ENCODE data around the gene LGALS7.

Gene LGALS7

DNA sequence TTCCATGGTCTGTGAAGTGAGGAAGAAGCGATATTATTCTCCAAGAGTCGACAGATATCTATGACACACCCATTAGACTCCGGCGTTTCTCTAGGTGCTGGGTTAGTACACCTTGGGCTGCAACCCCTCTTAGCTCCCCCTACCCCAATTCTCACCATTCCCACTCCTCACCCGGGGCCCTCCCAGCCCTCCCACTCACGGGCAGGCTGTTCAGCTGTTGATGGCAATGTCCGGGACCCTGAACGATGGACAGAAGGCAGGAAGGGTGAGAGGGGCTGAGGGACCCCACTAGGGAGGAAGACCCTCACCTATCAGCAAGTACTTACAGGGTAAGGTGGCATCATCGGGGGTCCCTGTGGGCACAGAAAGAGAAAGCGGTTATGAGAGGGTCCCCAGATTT, 30.2 kb upstream of the LGALS7 start:
- no peak for TF ChIP-seq GATA3 (IDR thresholded peaks at IDR 0.05; ENCODE audit: low read depth, low read length)
- no peak for TF ChIP-seq GATA2 (IDR thresholded peaks at IDR 0.05; ENCODE audit: low read depth, low read length)

DNA sequence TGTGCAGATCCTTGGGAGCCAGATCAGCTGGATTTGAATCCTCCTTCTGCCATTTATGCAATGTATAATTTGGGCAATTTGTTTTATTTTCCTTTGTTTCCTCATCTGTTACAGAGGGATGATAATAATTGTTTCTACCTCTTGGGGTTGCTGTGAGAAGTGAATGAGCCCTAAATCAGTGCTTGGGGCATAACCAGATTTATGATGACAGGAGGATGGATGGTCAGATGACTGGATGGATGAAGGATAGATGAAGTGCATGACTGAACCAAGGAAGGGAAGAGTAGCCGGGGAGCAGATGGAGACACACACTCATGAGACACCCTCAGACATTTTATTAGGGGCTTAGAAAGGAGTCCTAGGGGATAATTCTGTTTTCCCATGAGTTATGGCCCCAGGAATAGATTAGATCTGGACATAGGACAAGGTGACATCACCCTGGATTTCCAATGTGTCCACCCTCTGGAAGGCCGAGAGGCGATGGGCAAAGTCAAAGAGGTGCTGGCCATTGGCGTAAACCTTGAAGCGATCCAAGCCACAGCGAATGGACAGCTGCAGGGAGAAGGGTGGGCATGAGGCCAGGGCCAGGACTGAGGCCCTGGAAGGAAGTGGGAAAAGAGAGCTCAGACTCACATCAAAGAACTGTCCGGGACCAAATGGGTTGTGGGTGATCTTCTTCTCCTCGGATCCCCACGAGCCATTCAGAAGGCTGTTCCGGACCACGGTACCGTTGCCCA, 28.2 kb upstream of the LGALS7 start:
- TF ChIP-seq GATA2 (IDR thresholded peaks at IDR 0.05; ENCODE audit: low read depth, low read length) (no peak), GATA3 (IDR thresholded peaks at IDR 0.05; ENCODE audit: low read depth, low read length) (no peak)

GRCh38 chr19:38800577-38801347, 27.4 kb upstream of the LGALS7 start:
- no peak for TF ChIP-seq GATA2 (IDR thresholded peaks at IDR 0.05; ENCODE audit: low read depth, low read length)
- no peak for TF ChIP-seq GATA3 (IDR thresholded peaks at IDR 0.05; ENCODE audit: low read depth, low read length)

- TF ChIP-seq GATA3 (IDR thresholded peaks at IDR 0.05; ENCODE audit: low read depth, low read length) (no peak), GATA2 (IDR thresholded peaks at IDR 0.05; ENCODE audit: low read depth, low read length) (no peak)
These were observed 25.8 kb upstream of the LGALS7 start for GRCh38 chr19:38799104-38799503.

DNA sequence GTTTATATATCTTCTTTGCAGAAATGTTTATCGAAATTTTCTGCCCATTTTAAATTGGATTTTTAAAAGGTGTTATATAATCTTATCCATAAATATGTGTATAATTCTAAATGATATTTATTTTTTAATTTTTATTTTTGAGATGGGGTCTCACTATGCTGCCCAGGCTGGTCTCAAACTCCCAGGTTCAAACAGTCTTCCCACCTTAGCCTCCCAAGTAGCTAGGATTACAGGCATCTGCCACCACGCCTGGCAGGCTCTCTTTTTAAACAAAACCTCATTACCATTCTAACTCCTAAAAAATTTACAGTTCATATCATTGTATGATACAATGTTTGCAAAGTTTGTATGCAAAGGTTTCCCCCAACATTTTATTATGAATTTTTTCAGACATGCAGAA, 22.8 kb upstream of the LGALS7 start:
- no peak for TF ChIP-seq GATA3 (IDR thresholded peaks at IDR 0.05; ENCODE audit: low read depth, low read length)
- no peak for TF ChIP-seq GATA2 (IDR thresholded peaks at IDR 0.05; ENCODE audit: low read depth, low read length)

DNA sequence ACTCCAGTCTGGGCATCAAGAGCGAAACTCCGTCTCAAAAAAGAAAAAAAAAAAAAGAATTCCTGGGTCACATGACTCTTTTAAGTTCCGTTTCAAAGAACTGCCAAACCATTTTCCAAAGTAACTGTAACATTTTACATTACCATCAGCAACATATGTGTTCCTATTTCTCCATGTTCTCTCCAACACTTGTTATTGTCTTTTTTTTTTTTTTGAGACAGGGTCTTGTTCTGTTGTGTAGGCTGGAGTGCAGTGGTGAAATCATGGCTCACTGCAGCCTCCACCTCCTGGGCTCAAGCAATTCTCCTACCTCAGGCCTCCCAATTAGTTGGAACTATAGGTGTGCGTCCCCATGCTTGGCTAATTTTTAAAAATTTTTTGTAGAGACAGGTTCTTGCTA, 22.2 kb upstream of the LGALS7 start:
- TF ChIP-seq GATA3 (IDR thresholded peaks at IDR 0.05; ENCODE audit: low read depth, low read length) (no peak), GATA2 (IDR thresholded peaks at IDR 0.05; ENCODE audit: low read depth, low read length) (no peak)

- no peak for TF ChIP-seq GATA3 (IDR thresholded peaks at IDR 0.05; ENCODE audit: low read depth, low read length)
- TF ChIP-seq GATA2 (IDR thresholded peaks at IDR 0.05; ENCODE audit: low read depth, low read length): no peak
These were observed 20.4 kb upstream of the LGALS7 start for GRCh38 chr19:38793671-38794070.

DNA sequence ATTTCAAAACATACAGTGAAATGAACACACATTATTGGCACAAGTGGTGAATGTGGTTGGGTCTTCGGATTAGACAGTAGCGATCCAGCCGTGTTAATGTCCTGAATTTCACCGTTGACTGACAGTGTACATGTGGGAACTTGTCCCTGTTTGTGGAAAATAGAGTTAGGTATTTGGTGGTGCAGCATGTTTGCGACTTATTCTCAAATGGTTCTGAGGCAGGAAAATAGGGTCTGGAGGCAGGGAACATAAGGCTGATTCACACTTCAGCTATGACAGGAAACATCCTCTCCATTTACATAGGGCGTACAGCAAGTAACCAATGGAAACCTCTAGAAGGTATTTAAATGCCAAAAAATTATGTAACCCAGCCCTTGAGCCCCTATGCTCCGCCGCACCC, 19.9 kb upstream of the LGALS7 start:
- no peak for TF ChIP-seq GATA2 (IDR thresholded peaks at IDR 0.05; ENCODE audit: low read depth, low read length)
- no peak for TF ChIP-seq GATA3 (IDR thresholded peaks at IDR 0.05; ENCODE audit: low read depth, low read length)

GRCh38 chr19:38792250-38793111, 19.2 kb upstream of the LGALS7 start:
- TF ChIP-seq GATA2 (IDR thresholded peaks at IDR 0.05; ENCODE audit: low read depth, low read length) (no peak), GATA3 (IDR thresholded peaks at IDR 0.05; ENCODE audit: low read depth, low read length) (no peak)

- TF ChIP-seq GATA2 (IDR thresholded peaks at IDR 0.05; ENCODE audit: low read depth, low read length): no peak
- no peak for TF ChIP-seq GATA3 (IDR thresholded peaks at IDR 0.05; ENCODE audit: low read depth, low read length)
These were observed 15.3 kb upstream of the LGALS7 start, which contains the start of gene LGALS7B for GRCh38 chr19:38788478-38789243. Gene LGALS7B (plus strand): TSS chr19:38789200. CDS start chr19:38789227, 27 bp downstream.

DNA sequence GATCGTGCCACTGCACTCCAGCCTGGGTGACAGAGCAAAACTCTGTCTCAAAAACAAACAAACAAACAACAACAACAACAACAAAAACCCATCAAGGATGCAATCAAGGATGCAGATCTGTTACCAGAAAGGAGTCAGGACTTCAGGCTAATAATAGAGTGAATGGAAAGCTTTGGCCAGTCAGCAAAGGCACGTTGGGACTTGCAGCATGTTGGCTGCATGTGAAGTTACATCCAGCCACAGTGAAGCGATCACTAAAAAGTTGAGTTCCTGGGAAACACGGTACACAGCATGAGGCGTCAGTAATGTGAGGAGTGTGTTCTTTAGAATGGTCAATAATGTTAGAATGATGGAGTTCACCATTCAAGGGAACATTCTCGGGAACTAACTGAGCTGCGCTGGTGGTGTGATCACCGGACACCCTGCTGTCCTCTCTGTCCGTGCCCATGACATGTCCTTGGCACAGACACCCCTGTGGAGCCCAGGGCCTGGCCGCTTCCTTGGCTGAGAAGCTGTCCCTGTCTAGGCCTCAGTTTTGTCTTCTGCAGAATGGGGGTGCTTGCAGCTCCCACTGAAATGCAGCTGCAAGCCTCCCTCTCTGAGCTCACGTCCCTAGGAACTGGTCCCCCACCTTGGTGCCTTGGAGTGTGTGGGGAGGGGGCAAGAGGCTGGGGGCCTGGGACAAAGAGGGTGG, 13.4 kb upstream of the LGALS7 start:
- TF ChIP-seq GATA2 (IDR thresholded peaks at IDR 0.05; ENCODE audit: low read depth, low read length) (no peak), GATA3 (IDR thresholded peaks at IDR 0.05; ENCODE audit: low read depth, low read length) (no peak)

GRCh38 chr19:38785187-38785699, 11.9 kb upstream of the LGALS7 start:
- TF ChIP-seq GATA2 (IDR thresholded peaks at IDR 0.05; ENCODE audit: low read depth, low read length) (no peak), GATA3 (IDR thresholded peaks at IDR 0.05; ENCODE audit: low read depth, low read length) (no peak)

- TF ChIP-seq GATA2 (IDR thresholded peaks at IDR 0.05; ENCODE audit: low read depth, low read length) (no peak), GATA3 (IDR thresholded peaks at IDR 0.05; ENCODE audit: low read depth, low read length) (no peak)
These were observed 10.9 kb upstream of the LGALS7 start for GRCh38 chr19:38784224-38784623.
